GM12892 (cell line): ENCODE results near the gene EFHD2.

Source experiments
- POLR2A ChIP-seq: IDR thresholded peaks from 2 replicates; pipeline ENCODE4 v1.6.1; 2011; ENCODE audit warnings: low read depth, low read length, control low read depth
- POLR2AphosphoS5 ChIP-seq: IDR thresholded peaks from 2 replicates; pipeline ENCODE4 v1.6.1; 2011; ENCODE audit warnings: low read depth, low read length, control low read depth
- TAF1 ChIP-seq: IDR thresholded peaks from 2 replicates; pipeline ENCODE4 v1.6.1; 2011; ENCODE audit warnings: low read depth, mild to moderate bottlenecking, control low read depth, low read length, borderline replicate concordance

GRCh38 chr1:15441247-15441646 is 31.6 kb downstream of the EFHD2 start:
- TF ChIP-seq POLR2AphosphoS5 (no peak), POLR2A (no peak), TAF1 (no peak)
